GM12801 (cell line): Measurements from ENCODE around the gene TOX4.

Experiments
- CTCF ChIP-seq: IDR thresholded peaks from one replicate; pipeline ENCODE4 v1.5.1; 2011; ENCODE audit warnings: control low read depth; ENCODE audit not compliant: insufficient read length; ENCODE audit errors: extremely low read depth

The TOX4 gene

GRCh38 chr14:21454843-21455544, 22.0 kb upstream of the TOX4 start:
- no peak for TF ChIP-seq CTCF

- TF ChIP-seq CTCF = no peak
Observed at GRCh38 chr14:21455592-21455911, 21.4 kb upstream of the TOX4 start.

- TF ChIP-seq CTCF = no peak
Observed at GRCh38 chr14:21455912-21456667, 20.9 kb upstream of the TOX4 start, which contains the start of gene CHD8. Gene CHD8, minus strand, starts transcription at chr14:21456123. Its CDS starts 24,480 bp downstream, at chr14:21431643.

- no peak for TF ChIP-seq CTCF
Observed at GRCh38 chr14:21467616-21468015, 9.4 kb upstream of the TOX4 start.

GRCh38 chr14:21475767-21476522, 1.1 kb upstream of the TOX4 start:
- TF ChIP-seq CTCF = no peak

- TF ChIP-seq CTCF = no peak
Observed at GRCh38 chr14:21476523-21476924, 471 bp upstream of the TOX4 start.

GRCh38 chr14:21486640-21487087, 9.7 kb downstream of the TOX4 start:
- TF ChIP-seq CTCF = no peak
